Stimulated activated CD8-positive, alpha-beta memory T cell treated with anti-CD3 and anti-CD28 coated beads, Interleukin-15, amount 100 ng/mL, for 4 hours (primary cell): Measurements from ENCODE around the gene COPZ2.
"Not testable (repeated sequence)": the region's sequence is repeated elsewhere in the genome, so short reads cannot be mapped to it uniquely, and the experiment has no call there.

Experiments used
- DNase-seq, 2 donors: peaks; one replicate each; pipeline ENCODE4 v3.0.0-alpha.2; 2020; ENCODE audit warnings: low read depth in 2 of 2

The COPZ2 gene

GRCh38 chr17:48037036-48037837 is at the start of gene COPZ2:
Gene COPZ2, minus strand, starts transcription at chr17:48037797. Its CDS starts 20 bp downstream, at chr17:48037777.
- DNase-seq = no peak

- no peak for DNase-seq
These were observed 47.3 kb upstream of the COPZ2 start for GRCh38 chr17:48084932-48085331.

- DNase-seq = no peak
These were observed 44.3 kb upstream of the COPZ2 start for GRCh38 chr17:48081858-48082257.

GRCh38 chr17:48077152-48077551 is 39.6 kb upstream of the COPZ2 start:
- DNase-seq = not testable (repeated sequence)

GRCh38 chr17:48074322-48075081 is 36.9 kb upstream of the COPZ2 start:
- peak; percentile 13 to 61 for DNase-seq

GRCh38 chr17:48073566-48074094 is 36.0 kb upstream of the COPZ2 start:
- DNase-seq = not testable (repeated sequence)

GRCh38 chr17:48072811-48073210 is 35.2 kb upstream of the COPZ2 start:
- not testable (repeated sequence) for DNase-seq

GRCh38 chr17:48071654-48072053 is 34.1 kb upstream of the COPZ2 start:
- no peak for DNase-seq

- DNase-seq = no peak
These were observed 32.6 kb upstream of the COPZ2 start for GRCh38 chr17:48070195-48070594.

- no peak for DNase-seq
These were observed 30.9 kb upstream of the COPZ2 start for GRCh38 chr17:48068491-48068961.

- DNase-seq = not testable (repeated sequence)
These were observed 30.2 kb upstream of the COPZ2 start for GRCh38 chr17:48067808-48068207.

- DNase-seq = no peak
These were observed 29.6 kb upstream of the COPZ2 start for GRCh38 chr17:48067245-48067644.

- no peak for DNase-seq
These were observed 29.1 kb upstream of the COPZ2 start for GRCh38 chr17:48066656-48067055.

- DNase-seq = no peak
These were observed 28.6 kb upstream of the COPZ2 start for GRCh38 chr17:48066192-48066591.

- DNase-seq = no peak
These were observed 27.0 kb upstream of the COPZ2 start for GRCh38 chr17:48064638-48065037.

GRCh38 chr17:48062273-48062672 is 24.7 kb upstream of the COPZ2 start:
- DNase-seq = no peak

GRCh38 chr17:48060249-48060648 is 22.7 kb upstream of the COPZ2 start:
- no peak for DNase-seq

GRCh38 chr17:48059125-48059668 is 21.6 kb upstream of the COPZ2 start:
- DNase-seq = no peak

- no peak for DNase-seq
These were observed 21.0 kb upstream of the COPZ2 start for GRCh38 chr17:48058393-48059124.

GRCh38 chr17:48057626-48058025 is 20.0 kb upstream of the COPZ2 start:
- no peak for DNase-seq

- DNase-seq = no peak
These were observed 19.3 kb upstream of the COPZ2 start for GRCh38 chr17:48056879-48057278.
